ENCODE results near the gene PLPPR1. TPM values are rescaled to one million over a fixed set of nuclear protein-coding genes. Genes with fewer than 3 reads are reported as not detected.
"Not testable (repeated sequence)": the region's sequence is repeated elsewhere in the genome, so short reads cannot be mapped to it uniquely, and the experiment has no call there.

PLPPR1 gene
- polyA plus RNA-seq, 1 donor from 2014 or later = 157 TPM

DNA sequence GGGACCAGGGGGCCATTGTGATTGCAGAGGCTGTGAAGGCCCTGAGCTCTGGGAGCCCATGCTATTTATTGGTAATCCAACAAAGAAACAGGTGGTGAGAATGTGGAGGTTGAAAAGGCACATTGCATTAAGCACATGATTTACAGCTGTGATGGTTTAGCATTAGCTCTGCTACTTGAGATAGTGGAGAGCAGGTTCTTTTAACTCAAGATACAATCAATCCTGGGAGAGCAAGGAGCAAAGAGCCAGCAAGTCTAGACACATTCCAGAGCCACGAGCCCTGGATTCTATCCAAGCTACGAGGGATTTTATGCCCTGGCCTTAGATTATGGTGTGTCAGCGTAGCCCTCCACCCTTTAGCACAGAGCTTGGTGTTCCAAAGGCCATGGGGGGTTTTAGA lies 98.8 kb downstream of the PLPPR1 start:
- H3K4me2 ChIP-seq (ENCODE audit: low read length); H3K4me3 ChIP-seq (ENCODE audit: low read length); H3K27me3 ChIP-seq (ENCODE audit: insufficient read depth, low read depth, low read length); H3K9me3 ChIP-seq (ENCODE audit: low read length); H3K9me2 ChIP-seq (ENCODE audit: insufficient read depth, low read length); H4K20me1 ChIP-seq (ENCODE audit: insufficient read depth); H3F3A ChIP-seq (ENCODE audit: insufficient read depth, low read length, poor library complexity, severe bottlenecking); H3K27ac ChIP-seq (ENCODE audit: low read length); H2AFZ ChIP-seq (ENCODE audit: low read depth, low read length); H3K9ac ChIP-seq (ENCODE audit: low read length); H3K79me2 ChIP-seq (replicated peaks; ENCODE audit: insufficient read depth, low read length); H3K36me3 ChIP-seq (ENCODE audit: insufficient read depth, low read length): not testable (repeated sequence)

DNA sequence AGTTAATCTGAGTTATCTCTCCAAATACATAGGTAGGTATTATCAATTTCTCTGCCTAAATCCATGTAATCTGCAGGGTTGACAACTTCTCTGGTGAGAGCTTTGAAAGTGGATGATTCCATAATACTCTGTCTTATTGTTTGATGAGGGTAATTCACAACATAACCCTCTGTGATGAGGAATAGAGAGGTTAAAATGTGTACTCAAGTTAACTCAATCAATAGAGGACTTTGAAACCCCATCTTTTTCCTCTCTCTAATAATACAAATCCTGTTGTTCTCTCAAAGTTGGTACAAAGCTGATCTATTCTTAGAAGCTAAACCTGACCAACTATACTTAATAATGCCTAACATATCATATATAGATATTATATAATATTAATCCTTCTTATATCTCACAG lies 100.1 kb downstream of the PLPPR1 start:
- Histone ChIP-seq H3K27ac (ENCODE audit: low read length) (no peak overlapping the region), H3K4me3 (ENCODE audit: low read length) (no peak overlapping the region), H2AFZ (ENCODE audit: low read depth, low read length) (no peak overlapping the region), H3K79me2 (replicated peaks; ENCODE audit: insufficient read depth, low read length) (no peaks in the 10 kb centered on the region), H3K9me3 (ENCODE audit: low read length) (no peaks in the 10 kb centered on the region), H3K36me3 (ENCODE audit: insufficient read depth, low read length) (no peaks in the 10 kb centered on the region), H4K20me1 (ENCODE audit: insufficient read depth) (no peaks in the 10 kb centered on the region), H3K9ac (ENCODE audit: low read length) (no peak overlapping the region), H3K27me3 (ENCODE audit: insufficient read depth, low read depth, low read length) (no peaks in the 10 kb centered on the region), H3K9me2 (ENCODE audit: insufficient read depth, low read length) (no peaks in the 10 kb centered on the region), H3K4me2 (ENCODE audit: low read length) (no peak overlapping the region), H3F3A (ENCODE audit: insufficient read depth, low read length, poor library complexity, severe bottlenecking) (no peaks in the 10 kb centered on the region)
- no peak for TF ChIP-seq TAF1 (IDR thresholded peaks at IDR 0.05; ENCODE audit: low read depth)
- TF ChIP-seq EZH2 (IDR thresholded peaks at IDR 0.05; ENCODE audit: borderline replicate concordance, insufficient read depth, low read length, poor library complexity, severe bottlenecking) = no peak
- TF ChIP-seq EP300 (conservative IDR thresholded peaks at IDR 0.05; ENCODE audit: poor library complexity, severe bottlenecking) = no peak
- TF ChIP-seq, protein P1, sequence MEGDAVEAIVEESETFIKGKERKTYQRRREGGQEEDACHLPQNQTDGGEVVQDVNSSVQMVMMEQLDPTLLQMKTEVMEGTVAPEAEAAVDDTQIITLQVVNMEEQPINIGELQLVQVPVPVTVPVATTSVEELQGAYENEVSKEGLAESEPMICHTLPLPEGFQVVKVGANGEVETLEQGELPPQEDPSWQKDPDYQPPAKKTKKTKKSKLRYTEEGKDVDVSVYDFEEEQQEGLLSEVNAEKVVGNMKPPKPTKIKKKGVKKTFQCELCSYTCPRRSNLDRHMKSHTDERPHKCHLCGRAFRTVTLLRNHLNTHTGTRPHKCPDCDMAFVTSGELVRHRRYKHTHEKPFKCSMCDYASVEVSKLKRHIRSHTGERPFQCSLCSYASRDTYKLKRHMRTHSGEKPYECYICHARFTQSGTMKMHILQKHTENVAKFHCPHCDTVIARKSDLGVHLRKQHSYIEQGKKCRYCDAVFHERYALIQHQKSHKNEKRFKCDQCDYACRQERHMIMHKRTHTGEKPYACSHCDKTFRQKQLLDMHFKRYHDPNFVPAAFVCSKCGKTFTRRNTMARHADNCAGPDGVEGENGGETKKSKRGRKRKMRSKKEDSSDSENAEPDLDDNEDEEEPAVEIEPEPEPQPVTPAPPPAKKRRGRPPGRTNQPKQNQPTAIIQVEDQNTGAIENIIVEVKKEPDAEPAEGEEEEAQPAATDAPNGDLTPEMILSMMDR (IDR thresholded peaks at IDR 0.05; ENCODE audit: poor library complexity, severe bottlenecking) = no peak
- TF ChIP-seq MXI1 (conservative IDR thresholded peaks at IDR 0.05; ENCODE audit: poor library complexity, severe bottlenecking) = no peak
- TF ChIP-seq POLR2AphosphoS5 (IDR thresholded peaks at IDR 0.05) = no peak
- no peak for TF ChIP-seq RAD21 (conservative IDR thresholded peaks at IDR 0.05)
- TF ChIP-seq SMC3 (conservative IDR thresholded peaks at IDR 0.05; ENCODE audit: poor library complexity) = no peak
- TF ChIP-seq, protein P2, sequence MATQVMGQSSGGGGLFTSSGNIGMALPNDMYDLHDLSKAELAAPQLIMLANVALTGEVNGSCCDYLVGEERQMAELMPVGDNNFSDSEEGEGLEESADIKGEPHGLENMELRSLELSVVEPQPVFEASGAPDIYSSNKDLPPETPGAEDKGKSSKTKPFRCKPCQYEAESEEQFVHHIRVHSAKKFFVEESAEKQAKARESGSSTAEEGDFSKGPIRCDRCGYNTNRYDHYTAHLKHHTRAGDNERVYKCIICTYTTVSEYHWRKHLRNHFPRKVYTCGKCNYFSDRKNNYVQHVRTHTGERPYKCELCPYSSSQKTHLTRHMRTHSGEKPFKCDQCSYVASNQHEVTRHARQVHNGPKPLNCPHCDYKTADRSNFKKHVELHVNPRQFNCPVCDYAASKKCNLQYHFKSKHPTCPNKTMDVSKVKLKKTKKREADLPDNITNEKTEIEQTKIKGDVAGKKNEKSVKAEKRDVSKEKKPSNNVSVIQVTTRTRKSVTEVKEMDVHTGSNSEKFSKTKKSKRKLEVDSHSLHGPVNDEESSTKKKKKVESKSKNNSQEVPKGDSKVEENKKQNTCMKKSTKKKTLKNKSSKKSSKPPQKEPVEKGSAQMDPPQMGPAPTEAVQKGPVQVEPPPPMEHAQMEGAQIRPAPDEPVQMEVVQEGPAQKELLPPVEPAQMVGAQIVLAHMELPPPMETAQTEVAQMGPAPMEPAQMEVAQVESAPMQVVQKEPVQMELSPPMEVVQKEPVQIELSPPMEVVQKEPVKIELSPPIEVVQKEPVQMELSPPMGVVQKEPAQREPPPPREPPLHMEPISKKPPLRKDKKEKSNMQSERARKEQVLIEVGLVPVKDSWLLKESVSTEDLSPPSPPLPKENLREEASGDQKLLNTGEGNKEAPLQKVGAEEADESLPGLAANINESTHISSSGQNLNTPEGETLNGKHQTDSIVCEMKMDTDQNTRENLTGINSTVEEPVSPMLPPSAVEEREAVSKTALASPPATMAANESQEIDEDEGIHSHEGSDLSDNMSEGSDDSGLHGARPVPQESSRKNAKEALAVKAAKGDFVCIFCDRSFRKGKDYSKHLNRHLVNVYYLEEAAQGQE (IDR thresholded peaks at IDR 0.05; ENCODE audit: borderline replicate concordance) = no peak

DNA sequence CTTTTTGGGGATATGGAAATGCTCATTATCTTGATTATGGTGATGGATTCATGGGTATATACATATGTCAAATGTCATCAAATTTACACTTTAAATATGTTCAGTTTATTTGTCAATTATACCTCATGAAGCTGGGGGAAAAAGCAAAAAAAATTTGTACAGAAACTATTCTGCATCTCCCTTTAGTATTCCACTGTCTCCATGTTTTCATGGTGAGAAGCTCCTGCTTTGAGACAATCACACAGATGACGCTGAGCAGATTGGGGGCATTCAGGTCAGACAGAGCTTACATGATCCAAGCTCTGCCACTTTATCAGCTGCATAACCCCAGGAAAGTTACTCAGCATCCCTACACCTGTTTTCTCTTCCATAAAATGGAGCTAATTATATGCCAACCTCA lies 101.5 kb downstream of the PLPPR1 start:
- H3K9me2 ChIP-seq (ENCODE audit: insufficient read depth, low read length) = no peaks in the 10 kb centered on the region
- H2AFZ ChIP-seq (ENCODE audit: low read depth, low read length) = no peak overlapping the region
- no peaks in the 10 kb centered on the region for H3F3A ChIP-seq (ENCODE audit: insufficient read depth, low read length, poor library complexity, severe bottlenecking)
- H3K27ac ChIP-seq (ENCODE audit: low read length) = no peak overlapping the region
- H3K9ac ChIP-seq (ENCODE audit: low read length) = no peak overlapping the region
- no peaks in the 10 kb centered on the region for H4K20me1 ChIP-seq (ENCODE audit: insufficient read depth)
- TF ChIP-seq, protein P1 (IDR thresholded peaks at IDR 0.05; ENCODE audit: poor library complexity, severe bottlenecking) = no peak
- no peak for TF ChIP-seq TAF1 (IDR thresholded peaks at IDR 0.05; ENCODE audit: low read depth)
- TF ChIP-seq RAD21 (conservative IDR thresholded peaks at IDR 0.05) = no peak
- no peak for TF ChIP-seq EZH2 (IDR thresholded peaks at IDR 0.05; ENCODE audit: borderline replicate concordance, insufficient read depth, low read length, poor library complexity, severe bottlenecking)
- TF ChIP-seq EP300 (conservative IDR thresholded peaks at IDR 0.05; ENCODE audit: poor library complexity, severe bottlenecking) = no peak
- TF ChIP-seq, protein P2 (IDR thresholded peaks at IDR 0.05; ENCODE audit: borderline replicate concordance) = no peak
- TF ChIP-seq MXI1 (conservative IDR thresholded peaks at IDR 0.05; ENCODE audit: poor library complexity, severe bottlenecking) = no peak
- no peak for TF ChIP-seq SMC3 (conservative IDR thresholded peaks at IDR 0.05; ENCODE audit: poor library complexity)
- TF ChIP-seq POLR2AphosphoS5 (IDR thresholded peaks at IDR 0.05) = no peak
- H3K4me3 ChIP-seq (ENCODE audit: low read length) = no peak overlapping the region
- H3K27me3 ChIP-seq (ENCODE audit: insufficient read depth, low read depth, low read length) = no peaks in the 10 kb centered on the region
- H3K79me2 ChIP-seq (replicated peaks; ENCODE audit: insufficient read depth, low read length) = no peaks in the 10 kb centered on the region
- H3K9me3 ChIP-seq (ENCODE audit: low read length) = no peaks in the 10 kb centered on the region
- H3K4me2 ChIP-seq (ENCODE audit: low read length) = no peak overlapping the region
- H3K36me3 ChIP-seq (ENCODE audit: insufficient read depth, low read length) = no peaks in the 10 kb centered on the region

Measured in neural cell (in vitro differentiated cells).